A673 (cell line): ENCODE results near the gene ADRB2.

ENCODE experiments used
- EZH2 ChIP-seq: fragments of 200-600 bp; sonication (generic); IDR thresholded peaks from 2 replicates; pipeline ENCODE4 v1.6.1; 2017; ENCODE audit warnings: borderline replicate concordance, low read depth, mild to moderate bottlenecking, mixed read lengths, antibody characterized with exemption, low read length; ENCODE audit not compliant: poor library complexity, severe bottlenecking
- TF ChIP-seq, protein P1 (sequence below): fragments of 300-800, 200-600 bp; sonication (generic); conservative IDR thresholded peaks from 2 replicates; pipeline ENCODE4 v1.5.1; 2017; ENCODE audit warnings: low read depth, mild to moderate bottlenecking, antibody characterized with exemption, low read length, moderate library complexity, mixed read lengths

DNA sequence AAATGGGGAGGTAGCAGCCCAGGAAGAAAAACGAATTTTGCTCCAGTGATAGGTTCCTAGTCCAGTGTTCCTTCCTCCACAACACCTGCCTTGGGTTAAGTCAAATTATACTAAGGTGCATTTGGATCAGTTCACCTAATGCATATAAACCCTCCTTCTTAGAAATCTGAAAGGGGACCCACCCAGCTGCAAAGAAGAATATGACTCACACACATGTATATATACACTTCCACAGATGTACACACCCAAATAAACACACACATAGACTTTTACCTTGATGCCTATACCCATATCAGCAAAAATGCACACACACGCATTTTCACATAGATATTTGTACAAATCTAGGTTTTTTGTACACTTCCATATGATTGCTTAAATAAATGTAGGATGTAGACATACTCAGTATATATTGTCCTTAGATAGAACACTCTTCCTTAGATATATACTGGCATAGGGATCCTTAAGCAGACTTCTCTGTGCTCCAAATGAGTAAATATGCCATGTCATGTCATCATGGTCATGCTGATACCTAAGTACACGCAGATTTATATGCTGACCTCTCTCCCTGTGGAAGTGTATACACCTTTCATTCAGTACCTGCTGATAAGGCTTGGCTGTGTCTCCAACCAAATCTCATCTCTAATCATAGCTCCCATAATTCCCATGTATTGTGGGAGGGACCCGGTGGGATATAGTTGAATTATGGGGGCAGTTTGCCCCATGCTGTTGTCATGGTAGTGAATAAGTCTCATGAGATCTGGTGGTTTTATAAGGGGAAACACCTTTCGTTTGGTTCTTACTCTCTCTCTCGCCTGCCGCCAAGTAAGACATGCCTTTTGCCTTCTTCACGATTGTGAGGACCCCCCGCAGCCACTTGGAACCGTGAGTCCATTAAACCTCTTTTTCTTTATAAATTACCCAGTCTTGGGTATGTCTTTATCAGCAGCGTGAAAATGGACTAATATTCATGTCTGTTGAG is 10.2 kb downstream of the ADRB2 start:
- TF ChIP-seq, protein P1, sequence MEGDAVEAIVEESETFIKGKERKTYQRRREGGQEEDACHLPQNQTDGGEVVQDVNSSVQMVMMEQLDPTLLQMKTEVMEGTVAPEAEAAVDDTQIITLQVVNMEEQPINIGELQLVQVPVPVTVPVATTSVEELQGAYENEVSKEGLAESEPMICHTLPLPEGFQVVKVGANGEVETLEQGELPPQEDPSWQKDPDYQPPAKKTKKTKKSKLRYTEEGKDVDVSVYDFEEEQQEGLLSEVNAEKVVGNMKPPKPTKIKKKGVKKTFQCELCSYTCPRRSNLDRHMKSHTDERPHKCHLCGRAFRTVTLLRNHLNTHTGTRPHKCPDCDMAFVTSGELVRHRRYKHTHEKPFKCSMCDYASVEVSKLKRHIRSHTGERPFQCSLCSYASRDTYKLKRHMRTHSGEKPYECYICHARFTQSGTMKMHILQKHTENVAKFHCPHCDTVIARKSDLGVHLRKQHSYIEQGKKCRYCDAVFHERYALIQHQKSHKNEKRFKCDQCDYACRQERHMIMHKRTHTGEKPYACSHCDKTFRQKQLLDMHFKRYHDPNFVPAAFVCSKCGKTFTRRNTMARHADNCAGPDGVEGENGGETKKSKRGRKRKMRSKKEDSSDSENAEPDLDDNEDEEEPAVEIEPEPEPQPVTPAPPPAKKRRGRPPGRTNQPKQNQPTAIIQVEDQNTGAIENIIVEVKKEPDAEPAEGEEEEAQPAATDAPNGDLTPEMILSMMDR: no peak
- no peak for TF ChIP-seq EZH2
